Stimulated activated CD8-positive, alpha-beta memory T cell treated with anti-CD3 and anti-CD28 coated beads, Interleukin-7, amount 100 ng/mL, for 24 hours (primary cell): ENCODE results near the gene CLASRP.
A peak's percentile ranks its signal among the peaks of the same experiment; 100 is the strongest.

ENCODE experiments used
- DNase-seq: peaks from one replicate; pipeline ENCODE4 v3.0.0-alpha.2; 2020; ENCODE audit warnings: low read depth

Gene CLASRP

DNA sequence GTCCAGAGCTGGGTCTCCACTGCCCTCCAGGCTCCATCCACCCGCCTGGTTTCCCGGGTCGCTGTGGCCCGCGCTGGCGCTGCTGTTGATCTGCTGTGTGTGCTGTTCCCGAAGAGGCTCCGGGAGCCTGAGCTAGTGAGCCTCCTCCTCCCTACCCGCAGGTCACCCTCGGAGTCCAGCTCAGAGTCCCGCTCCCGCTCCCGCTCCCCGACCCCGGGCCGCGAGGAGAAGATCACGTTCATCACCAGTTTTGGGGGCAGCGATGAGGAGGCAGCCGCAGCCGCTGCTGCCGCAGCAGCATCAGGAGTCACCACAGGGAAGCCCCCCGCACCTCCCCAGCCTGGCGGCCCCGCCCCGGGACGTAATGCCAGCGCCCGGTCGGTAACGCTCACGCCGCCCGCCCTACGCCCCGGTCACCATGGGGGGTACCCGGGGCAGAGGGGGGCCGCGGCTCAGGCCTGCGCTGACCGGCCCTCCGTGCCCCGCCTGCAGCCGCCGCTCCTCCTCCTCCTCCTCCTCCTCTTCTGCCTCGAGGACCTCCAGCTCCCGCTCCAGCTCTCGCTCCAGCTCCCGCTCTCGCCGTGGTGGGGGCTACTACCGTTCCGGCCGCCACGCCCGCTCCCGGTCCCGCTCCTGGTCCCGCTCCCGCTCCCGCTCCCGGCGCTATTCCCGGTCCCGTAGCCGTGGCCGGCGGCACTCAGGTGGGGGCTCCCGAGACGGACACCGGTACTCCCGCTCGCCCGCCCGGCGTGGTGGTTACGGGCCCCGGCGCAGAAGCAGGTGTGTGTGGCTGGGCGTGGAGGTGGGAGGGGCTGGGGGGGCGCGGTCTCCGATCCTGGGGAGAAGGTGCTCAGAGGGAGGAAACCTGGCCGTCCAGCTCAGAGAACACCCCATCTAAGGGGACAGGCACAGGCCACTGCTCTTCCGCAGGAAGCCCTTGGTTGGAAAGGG is 25.3 kb downstream of the CLASRP start:
- DNase-seq = no peak

DNA sequence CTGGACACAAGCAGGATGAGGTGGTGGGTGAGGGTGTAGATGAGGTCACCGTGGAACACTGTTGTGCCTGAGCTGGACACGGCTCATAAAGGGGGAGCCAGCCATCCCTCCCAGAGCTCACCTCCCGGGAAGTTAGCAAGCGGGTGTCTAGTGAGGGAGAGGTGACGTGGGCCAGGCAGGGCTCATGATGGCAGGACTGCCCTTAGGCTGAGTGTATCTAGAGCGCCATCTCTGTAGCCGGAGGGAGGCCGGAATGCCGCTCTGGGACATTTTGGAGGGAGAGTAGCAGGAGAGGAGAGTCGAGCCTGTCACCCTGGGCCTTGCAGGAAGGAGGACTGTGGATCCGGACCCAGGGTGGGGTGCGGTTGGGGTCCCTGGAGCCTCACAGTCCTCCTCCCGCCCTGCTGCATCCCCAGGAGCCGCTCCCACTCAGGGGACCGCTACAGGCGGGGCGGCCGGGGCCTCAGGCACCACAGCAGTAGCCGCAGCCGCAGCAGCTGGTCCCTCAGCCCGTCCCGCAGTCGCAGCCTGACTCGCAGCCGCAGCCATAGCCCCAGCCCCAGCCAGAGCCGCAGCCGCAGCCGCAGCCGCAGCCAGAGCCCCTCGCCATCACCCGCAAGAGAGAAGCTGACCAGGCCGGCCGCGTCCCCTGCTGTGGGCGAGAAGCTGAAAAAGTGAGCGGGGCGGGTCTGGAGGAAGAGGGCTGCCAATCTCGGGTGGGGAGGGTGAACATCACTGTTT is 28.2 kb downstream of the CLASRP start:
- DNase-seq = no peak

DNA sequence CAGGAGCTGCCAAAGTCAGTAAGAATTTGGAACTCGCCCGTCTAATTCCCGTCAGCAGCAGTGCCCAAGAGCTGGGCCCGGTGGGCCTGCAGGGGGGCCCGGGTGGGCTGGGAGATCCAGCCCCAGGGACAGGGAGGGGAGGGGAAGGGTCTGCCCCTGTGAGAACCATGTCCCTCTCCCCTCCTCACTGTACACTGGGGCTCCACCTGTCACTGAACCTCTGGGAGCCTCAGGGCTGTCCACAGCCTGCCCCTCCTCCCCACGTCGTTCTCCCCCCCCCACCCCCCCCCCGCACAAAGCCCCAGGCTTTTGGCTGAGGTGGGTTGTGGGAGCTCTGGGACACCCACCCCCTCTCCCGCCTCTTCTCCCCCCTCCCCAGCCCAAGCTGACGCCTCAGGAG is 29.2 kb downstream of the CLASRP start:
- no peak for DNase-seq

GRCh38 chr19:45069056-45069455 is 30.2 kb downstream of the CLASRP start:
- no peak for DNase-seq

- no peak for DNase-seq
Observed at GRCh38 chr19:45070214-45070613, 31.4 kb downstream of the CLASRP start.

GRCh38 chr19:45070861-45071544 is 32.2 kb downstream of the CLASRP start:
- no peak for DNase-seq

DNA sequence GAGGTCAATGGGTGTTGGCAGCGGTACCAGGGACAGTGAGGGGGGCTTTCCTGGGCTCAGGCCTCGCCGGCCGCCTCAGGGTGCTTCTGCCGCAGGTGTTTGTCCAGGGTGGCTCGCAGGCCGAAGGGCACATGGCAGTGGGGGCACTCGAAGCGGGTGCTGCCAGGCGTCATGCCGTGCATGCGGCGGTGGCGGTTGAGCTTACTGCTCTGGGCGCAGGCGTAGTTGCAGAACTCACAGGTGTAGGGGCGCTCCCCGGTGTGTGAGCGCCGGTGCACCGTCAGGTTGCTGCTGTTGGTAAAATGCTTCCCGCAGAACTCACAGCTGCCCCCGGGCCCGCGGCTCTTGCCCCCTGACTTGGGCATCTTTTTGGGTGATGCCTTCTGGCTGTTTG is 32.7 kb downstream of the CLASRP start:
- DNase-seq = no peak

DNA sequence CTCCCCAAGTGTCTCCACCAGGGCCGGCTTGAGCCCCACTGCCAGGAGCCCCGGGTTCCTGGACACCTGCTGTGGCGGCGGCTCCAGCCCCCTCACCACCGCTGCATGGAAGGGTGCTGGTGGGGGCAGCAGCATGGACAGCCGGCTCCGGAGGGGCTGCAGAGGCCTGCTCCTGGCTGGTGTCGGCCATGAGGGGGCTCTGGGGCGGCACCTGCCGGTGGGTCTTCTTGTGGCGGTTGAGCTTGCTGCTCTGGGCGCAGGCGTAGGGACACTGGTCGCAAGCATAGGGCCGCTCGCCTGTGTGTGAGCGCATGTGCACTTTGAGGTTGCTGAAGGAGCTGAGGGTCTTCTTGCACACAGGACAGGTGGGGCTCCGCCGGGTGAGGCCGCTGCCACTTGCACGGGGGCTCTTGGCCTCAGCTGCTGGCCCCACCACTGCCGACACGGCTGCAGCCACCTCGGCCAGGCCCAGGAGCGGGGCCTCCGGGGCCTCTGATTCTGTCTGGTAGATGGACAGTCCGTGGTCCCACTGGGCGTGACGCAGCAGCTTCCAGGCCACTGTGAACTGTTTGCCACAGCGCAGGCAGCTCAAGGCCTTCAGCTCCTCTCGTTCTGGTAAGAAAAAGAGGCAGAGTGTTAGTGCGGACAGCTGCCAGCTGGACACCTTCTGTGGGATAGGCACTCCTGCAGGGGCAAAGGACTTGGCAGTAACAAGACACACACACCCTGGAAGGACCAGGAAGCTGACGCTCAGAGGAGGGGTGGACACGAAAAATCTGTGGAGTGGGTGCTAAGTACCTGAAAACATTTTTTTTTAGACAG is 33.3 kb downstream of the CLASRP start:
- no peak for DNase-seq

DNA sequence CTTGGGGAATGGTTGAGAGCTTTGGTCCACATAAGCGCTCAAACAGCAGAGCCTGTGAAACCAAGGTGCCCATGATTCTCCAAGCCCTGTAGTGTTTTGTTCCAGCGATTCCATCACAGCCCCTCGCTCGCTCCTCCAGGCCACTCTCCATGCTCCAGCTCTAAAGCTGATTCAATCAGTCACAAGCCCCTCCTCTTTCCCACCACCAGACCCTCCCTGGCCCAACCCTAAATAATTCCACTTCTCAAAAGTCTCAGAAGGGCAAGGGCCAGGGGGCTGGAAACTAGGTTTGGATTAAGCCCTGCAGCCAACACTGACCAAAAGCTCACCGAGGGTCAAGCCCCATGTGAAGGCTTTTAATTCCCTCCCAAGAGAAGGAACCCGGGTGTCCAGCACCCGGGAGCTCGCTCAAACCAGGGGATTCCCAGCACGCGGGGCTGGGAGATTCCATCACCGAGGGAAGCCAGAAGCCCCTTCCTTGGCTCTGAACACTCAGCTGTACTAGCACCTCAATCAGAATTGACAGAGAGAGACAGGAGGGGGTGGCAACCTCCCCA is 36.0 kb downstream of the CLASRP start:
- no peak for DNase-seq

DNA sequence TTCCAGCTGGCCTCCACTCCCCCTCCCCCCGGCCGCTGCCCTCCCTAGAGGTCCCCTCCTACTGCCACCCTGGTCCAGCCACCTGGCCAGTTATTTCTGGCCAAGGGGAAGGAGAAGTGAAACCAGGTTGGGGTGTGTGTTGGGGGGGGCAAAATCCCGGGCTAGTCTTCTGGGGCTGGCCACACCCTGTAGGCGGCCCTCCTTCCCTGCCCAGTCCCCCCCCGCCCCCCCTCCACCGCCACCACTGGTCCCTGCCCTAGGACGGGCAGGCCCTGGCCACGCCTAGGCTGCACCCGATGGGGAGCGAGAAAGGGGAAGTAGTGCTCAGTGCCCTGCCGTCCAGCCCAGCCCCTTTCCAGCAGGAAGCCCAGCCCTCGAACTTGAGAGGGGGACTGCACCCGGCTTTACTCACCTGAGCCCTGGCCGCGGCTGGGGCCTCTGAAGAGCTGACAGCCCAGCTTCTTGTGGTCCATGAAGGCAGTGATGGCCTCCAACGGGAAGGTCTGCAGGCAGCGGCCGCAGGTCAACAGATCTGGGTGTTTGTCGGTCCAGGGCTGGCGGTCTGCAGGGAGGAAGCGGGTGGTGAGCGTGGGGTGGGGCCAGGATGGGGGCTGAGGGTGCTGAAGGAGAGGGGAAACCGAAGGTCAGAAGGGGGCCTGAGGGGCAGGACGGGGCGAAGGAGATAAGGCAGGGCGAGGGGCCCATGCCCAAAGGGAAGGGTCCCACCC is 36.6 kb downstream of the CLASRP start:
- no peak for DNase-seq

- DNase-seq = peak; percentile 57
Observed at GRCh38 chr19:45076029-45076850, 37.4 kb downstream of the CLASRP start, which contains the start of gene ZNF296. ZNF296 (minus strand) TSS chr19:45076478; CDS start chr19:45076373, 105 bp downstream.

- DNase-seq = no peak
Observed at GRCh38 chr19:45076851-45077730, 38.2 kb downstream of the CLASRP start.

GRCh38 chr19:45078390-45079062 is 39.7 kb downstream of the CLASRP start:
- DNase-seq = no peak

DNA sequence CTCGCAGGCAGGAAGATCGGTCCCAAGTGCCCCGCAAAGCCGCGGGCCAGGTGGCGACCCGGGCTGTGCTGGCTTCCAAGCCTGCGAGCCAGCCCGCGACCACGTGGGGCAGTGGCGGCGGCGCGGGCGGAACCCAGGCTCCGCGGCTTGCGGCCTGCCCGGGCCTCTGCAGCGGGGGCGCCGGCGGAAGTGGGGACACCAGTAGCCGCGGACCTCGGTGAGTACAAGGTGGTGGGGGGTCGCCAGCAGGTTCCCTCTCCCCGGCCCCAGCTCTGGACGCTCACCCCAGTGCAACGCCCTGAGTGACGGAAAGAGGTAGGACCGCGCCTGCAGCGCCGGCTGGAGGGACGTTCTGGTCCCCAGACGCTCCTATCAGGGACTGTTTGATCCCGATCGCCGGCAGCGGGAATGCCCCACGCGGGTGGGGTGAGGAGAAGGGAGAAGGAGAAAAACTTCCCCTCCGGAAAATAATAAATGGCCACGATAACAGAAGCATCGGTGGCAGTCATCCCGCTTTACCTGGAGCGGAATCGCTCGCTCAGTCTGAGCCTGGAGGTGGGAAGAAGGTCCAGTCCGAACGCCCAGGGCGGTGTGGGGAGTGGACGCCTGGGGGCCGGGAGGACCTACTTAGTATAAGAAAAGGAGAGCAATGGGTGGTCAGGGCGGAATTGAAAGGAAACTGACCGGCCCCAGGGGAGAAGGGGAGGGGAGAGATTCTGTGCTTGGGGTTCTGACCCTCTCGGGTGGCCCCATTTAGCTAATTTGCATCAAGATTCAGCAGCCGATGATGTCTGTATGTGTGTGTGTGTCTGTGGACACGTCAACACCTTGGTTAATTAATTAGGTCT is 40.4 kb downstream of the CLASRP start, which contains the start of gene GEMIN7:
Gene GEMIN7 (plus strand): TSS at position 198 of the 848 bp plus-strand sequence. CDS start 10,855 bp downstream, outside the sequence.
- peak; percentile 61 for DNase-seq

- no peak for DNase-seq
Observed at GRCh38 chr19:45079911-45080370, 41.1 kb downstream of the CLASRP start.

GRCh38 chr19:45082170-45082569 is 43.3 kb downstream of the CLASRP start:
- DNase-seq = no peak

DNA sequence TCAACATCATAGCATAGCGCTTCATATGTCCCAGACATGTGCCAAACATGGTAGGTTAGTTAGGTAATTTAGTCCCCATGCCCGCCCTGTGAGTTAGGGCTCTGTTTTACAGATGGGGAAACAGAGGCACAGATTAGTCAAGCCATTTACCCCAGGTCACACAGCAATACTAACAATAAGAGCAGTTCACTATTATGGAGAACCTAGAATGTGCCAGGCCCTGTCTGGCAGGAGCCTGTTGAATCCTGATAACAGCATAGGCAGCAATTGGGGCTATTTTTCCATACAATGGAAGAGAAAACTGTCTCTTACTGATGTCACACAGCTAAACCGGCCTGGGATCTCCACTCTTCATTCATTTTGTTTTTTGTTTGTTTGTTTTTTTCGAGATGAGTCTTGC is 47.6 kb downstream of the CLASRP start:
- no peak for DNase-seq
